Limb (tissue), 2 donors: ENCODE results near the gene USP40.
A peak's percentile ranks its signal among the peaks of the same experiment; 100 is the strongest.

Experiments used
- DNase-seq, 2 donors: peaks; one replicate each; pipeline ENCODE4 v3.0.0-alpha.2; 2016; ENCODE audit errors: extremely low spot score in 2 of 2

The USP40 gene

DNA sequence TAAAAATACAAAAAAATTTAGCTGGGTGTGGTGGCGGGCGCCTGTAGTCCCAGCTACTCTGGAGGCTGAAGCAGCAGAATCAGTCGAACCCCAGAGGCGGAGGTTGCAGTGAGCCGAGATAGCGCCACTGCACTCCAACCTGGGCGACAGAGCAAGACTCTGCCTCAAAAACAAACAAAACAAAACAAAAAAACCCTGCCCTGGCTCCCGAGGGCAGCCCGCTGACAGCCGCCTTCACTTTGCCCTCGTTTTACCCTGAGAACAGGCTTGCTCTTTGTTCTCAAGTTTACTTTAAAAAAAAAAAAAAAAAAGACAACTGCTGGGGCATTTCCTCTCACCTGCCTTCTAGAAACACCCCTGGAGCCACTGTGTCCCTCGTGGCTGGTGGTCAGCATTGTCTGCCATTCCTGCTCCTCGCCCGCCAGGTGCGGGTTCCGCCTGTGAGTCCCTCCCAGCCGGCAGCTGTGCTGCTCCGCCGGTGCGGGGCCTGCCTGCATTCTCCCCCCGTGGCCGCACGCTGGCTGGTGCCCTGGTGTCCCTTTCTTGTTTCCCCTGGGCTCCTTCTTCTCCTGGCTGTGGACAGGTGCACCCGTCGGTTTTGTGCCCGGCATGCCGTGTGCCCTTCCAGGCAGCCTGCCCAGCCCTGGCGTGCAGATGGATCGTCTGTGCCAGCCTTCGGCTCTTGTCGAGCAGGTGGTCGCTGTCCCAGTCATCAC lies 105.7 kb downstream of the USP40 start:
- DNase-seq: no peak

DNA sequence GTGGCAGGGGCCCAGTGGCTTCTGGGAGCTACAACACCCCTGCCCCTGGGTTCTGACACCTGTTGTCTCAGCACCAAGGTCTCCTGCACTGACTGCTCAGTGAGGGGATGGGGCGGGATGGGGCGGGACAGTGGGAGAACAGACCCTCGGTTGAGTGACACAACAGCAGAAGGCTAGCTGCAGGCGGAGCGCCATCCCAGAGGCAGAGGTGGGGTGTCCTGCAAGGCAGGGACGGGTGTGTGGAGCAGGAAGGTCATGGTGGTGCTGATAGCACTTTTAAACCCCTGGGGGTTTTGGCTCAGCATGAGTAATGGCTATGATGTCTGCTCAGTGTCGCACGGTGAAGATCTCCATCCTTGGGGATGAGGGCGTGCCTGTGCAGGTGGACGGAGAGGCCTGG lies 107.2 kb downstream of the USP40 start:
- DNase-seq: no peak

DNA sequence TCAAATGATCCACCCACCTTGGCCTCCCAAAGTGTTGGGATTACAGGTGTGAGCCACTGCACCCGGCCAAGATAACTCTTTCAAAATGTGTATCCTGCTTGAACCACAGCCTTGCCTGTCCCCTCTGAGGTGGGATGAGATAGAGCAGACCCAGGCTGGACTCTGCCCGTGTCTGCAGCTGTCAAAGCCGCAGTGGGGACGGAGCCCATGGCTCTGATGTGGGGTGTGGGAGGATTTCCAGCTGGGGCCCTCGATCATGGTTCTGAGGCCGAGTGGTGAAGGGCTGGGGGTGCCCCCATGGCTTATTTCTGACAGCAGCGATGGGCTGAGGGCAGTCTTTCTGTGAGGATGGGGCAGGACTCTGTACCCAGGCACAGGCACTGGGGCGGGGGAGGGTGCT lies 107.8 kb downstream of the USP40 start:
- no peak for DNase-seq

DNA sequence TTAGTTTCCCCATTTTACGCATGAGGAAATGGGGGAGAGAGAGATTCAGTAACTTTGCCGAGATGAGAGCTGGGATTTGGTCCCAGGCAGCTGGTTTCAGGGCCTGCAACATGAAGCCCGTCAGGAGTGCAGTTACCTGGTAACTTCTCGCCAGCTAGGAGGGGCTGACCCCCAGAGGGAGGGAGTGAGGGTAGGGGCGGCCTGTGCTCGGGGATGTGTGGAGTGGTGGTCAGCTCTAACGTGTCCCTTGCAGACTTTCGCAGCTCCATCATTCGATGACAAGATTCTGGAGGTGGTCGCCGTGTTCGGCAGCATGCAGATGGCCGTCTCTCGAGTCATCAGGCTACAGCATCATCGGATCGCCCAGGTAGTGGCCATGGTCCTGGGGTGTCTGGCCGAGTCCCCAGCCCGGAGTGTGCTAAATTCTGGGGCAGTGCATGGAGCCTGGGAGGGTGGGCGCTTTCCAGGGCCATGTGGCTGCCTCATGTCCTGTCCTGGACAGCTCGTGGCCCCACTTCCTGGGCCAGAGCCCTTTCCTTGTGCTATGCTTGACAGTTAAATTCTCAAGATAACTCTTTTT lies 108.5 kb downstream of the USP40 start:
- DNase-seq: no peak

DNA sequence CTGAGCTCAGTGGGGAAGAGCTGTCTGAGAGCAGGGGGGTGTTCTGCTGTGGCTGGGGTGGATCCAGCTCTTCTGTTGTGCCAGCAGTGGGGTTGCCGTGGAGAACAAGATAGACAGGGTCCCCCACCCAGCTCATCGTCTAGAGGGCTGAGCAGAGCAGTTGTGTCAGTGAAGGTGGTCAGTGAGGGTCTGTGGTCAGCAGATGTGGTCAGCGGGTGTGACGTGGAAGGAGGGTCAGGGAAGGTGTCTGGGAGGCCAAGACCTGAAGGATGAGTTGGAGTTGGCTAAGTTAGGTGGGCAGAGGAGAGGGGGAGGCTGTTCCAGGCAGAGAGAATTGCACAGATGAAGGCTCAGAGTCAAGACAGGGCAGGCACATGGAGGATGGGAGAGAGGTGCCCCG lies 109.2 kb downstream of the USP40 start:
- no peak for DNase-seq

DNA sequence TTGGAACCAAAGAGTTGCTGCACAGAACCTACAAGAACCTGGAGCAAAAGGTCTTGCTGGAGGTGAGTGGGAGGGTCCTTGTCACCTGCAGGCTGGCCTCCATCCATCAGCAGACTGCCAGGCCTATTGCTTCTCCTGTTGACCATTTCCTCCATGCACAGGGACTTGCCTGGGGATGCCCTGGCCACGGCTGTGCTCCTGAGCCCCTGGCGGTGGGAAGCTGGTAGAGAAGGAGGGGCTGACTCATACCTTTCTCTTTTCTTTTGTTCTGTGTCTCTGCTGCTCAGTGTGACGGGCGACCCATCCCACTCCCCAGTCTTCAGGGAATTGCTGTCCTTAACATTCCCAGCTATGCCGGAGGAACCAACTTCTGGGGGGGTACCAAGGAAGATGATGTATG lies 109.6 kb downstream of the USP40 start:
- DNase-seq: no peak

DNA sequence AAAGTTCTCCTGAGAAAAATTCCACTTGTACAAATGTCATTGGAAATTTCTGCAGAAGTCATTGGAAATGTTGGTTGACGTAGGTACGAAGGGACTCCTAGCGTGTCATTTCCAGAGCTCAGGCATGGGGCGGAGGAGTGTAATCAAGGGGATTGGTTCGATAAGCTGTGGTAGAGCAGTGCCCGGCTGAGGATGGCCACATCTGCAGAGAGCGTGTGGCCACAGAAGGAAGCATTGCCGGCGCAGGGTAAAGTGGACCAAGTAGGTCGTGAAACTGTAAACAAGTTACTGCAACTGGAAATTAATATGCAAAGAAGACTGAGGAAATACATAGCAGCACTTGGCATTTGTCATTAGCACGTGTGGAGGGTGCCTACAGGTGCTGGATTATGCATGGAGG lies 110.5 kb downstream of the USP40 start:
- DNase-seq: no peak

DNA sequence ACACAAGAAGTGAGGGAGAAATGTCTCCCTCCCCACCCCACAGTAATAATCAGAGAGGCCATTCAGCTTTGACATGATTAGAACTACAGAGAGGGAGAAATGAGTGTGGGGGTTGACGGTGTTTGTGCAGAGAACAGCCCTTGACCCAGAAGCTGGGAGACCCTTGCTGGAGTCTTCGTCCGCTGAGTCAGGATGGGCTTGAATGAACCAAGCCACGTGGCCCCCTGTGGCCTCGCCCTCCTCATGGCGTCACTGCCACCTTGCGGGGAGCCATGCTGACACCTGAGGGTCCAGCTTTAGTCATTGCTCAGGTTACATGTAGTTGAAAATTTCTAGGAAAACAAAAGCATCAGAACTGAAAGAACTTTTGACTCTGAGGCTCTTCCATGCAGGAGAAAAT lies 111.1 kb downstream of the USP40 start:
- DNase-seq: no peak

DNA sequence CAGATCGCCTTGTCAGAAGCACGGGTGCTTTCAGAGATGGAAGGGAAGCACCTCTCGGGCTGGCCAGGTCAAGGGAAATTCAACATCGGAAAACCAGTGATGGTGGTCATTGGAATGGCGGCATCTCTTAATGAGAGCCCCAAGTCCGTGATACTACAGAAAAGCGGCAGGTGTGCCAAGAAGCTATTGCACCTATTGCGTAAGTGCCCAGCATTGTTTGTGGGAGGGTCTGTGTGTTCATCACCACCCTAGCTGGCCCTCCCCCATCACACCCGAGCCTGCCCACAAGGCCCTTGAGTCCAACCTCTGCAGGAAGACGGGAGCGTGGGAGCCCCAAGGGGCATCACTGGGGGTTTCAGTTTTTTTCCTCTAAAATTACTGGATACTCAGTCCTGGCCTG lies 111.6 kb downstream of the USP40 start:
- no peak for DNase-seq

DNA sequence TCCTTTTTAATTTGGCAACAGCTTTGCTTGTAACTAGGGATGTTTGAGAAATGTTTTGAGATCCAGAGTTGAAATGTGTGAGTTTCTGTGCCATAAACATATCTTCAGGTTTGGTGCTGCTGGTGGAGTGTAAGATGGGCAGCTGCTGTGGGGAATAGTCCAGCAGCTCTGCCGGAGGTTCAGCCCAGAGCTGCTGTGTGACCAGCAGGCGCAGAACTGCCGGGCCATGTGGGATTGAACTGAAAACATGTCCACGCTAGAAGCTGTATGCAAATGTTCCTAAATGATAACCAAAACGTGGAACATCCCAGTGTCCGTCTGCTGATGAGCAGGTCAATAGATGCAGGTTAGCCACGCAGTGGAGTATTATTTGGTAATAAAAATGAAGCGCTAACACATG lies 112.7 kb downstream of the USP40 start:
- DNase-seq: no peak

DNA sequence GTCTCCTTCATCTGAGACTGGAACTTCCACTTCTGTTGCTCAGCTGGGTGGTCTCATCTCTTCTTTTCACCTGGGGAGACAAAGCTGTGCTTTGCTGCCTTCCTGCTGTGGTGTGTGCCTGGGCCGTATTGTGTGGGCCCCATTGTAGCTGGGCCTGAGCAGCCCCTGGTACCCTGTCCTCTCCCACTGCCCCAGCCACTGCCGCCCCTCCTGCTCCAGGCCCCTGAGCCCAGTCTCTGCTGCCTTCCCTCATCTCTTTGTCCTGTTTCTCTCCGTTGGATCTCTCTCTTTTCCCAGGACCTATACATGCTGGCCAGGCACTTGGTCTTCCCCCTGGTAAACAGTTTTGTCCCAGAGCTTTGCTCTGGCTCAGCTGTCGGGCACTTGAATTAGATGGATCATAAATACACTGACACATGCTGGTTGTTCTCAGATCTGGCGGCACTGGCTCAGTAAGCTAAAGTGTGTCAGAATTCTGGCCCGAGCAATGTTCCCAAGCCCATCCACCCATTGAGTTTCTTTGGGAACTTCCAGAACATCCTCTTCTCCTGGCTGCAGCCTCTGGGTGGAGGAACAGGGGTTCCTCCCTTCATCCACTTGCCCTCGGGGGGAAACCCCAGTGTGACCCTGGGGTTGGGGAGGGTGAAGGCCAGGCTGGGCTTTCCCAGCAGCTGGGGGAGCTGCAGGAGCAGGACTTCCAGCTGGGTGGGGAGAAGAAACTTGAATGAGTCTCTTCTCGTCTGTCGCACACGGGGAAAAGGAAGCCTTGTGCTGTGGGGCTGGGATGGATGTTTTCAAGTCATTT lies 113.3 kb downstream of the USP40 start:
- no peak for DNase-seq

DNA sequence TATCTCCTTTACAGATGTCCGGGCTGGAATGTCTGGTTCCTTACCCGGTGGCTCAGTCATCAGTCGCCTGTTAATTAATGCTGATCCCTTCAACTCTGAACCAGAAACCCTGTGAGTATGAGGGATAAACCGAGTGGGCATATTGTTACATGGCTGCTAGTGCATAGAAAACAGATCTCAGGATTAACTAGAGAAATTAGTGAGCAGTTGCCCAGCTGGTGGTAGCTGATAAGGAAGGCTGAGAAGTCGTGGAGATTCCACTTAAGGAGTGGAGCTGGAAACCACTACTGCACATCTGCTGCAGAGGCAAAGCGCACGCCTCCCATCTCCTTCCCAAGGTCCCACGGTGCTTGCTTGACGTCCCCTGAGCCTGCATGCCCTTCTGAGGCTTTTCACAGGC lies 114.6 kb downstream of the USP40 start:
- no peak for DNase-seq

DNA sequence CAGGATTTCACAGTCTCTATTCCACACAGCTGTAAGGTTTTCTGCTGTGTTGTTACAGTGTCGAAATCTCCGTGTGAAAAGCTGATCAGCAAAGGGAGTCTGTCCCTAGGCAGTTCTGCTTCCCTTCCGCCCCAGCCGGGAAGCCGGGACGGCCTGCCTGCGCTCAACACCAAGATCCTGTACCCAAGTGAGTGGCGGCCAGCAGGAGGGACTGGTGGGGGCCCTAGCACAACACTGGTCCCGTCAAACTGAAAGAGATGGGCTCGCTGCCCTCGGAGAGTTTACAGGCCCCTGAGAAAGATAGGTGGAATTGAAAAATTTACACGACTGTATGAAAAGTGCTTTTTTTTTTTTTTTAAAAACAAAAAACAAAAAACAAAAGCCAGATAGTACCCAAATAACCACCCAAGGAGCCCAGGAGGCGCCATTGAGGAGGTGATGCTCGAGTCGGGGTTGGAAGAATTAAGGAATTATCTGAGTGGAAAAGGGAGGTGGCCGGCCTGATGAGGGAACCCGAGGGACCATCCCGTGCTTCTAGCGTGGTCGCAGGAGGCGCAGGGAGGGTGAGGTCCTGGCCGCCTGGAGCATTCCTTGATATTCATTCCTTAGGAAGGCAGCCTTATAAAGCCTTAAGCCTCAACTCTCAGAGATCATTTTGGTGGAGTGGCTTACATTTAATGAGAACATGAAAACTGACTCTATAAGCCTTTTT lies 115.6 kb downstream of the USP40 start:
- DNase-seq: no peak

DNA sequence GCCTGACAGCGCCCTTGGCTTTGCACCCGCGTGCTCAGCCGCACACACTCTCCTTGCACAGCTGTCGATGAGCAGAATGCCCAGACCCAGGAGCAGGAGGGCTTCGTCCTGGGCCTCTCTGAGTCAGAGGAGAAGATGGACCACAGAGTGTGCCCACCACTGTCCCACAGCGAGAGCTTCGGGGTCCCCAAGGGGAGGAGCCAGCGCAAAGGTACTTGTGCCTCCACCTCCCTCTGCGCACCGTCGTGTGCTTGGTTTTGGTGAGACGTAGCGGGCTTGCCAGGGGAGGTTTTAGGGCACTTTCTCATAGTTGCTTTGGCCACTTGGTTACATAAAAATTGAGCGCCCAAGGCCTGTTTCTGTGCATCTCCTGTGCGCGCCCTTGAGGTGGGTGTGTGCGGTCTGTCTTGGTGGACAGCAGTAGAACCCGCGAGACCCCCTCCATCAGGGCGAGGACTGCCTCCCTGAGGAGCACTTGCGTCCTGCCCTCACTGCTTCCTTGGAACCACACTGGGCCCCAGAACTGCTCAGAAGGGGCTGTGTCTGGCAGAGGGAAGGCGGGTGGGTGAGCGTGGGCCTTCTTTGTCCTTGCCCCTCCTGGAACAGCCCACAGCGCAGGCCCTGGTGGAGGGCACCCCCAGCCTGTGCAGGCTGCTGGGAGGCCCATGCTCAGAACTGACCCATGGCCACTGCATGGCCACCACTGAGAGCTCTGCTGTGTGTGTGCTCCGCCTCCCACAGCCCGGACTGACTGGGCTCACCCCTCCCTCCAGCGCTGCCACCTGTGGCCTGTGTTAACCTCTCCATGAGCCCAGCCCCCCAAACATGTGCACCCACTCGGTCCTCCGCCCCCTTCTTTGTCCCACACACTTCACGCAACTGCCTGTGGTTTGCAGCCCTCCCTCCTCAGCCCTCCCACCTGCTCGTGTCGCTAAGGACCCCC lies 116.4 kb downstream of the USP40 start:
- DNase-seq: no peak

DNA sequence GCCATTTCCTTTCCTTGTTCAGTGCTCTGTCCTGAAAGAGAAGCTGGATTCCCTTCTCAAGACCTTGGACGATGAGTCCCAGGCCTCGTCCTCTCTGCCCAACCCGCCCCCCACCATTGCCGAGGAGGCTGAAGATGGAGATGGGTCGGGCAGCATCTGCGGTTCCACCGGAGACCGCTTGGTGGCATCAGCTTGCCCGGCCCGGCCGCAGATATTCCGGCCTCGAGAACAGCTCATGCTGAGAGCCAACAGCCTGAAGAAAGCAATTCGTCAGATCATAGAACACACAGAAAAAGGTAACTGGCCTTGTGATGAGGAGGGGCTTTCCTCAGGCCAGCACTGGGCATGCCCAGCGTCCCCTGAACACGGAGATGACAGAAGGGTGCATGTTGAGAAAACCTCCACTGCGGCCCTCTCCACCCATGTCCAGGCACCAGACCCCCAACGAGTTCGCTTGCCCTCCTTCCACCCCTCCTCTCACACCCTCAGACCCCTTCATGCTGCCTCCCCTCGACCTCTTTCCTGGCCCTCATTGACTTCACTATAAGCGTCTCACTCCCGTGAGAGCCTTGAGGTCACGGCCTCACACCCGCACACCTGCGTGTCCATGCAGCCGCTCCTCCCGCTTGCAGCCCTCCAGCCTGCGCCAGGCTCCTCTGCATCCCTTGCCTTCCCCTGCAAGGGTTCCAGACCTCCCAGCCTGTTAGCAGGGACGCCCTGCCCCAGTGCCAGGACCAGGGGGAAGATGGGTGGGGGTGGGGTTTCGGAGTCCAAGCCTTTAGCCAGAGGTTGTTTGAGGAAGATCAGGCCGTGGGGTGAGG lies 117.3 kb downstream of the USP40 start:
- peak; percentile 34 to 70 for DNase-seq

DNA sequence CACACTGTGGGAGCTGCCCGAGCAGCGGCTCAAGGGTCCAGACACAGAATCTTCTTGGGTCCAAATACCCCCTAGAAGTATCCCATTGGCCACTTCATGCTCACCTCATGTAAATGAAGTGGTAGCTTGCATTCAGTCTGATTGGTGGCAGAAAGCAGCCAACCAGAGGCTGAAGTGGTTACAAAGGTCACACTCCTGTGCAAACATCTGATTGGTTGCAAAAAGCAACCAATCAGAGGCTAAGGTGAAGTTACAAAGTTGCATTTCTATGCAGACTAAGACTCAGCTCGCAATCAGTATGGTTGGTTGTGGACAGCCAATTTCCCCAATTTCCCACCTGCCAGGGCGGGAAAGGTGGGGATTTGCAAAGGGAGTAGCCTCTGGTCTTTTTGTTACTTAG lies 118.0 kb downstream of the USP40 start:
- DNase-seq: no peak

DNA sequence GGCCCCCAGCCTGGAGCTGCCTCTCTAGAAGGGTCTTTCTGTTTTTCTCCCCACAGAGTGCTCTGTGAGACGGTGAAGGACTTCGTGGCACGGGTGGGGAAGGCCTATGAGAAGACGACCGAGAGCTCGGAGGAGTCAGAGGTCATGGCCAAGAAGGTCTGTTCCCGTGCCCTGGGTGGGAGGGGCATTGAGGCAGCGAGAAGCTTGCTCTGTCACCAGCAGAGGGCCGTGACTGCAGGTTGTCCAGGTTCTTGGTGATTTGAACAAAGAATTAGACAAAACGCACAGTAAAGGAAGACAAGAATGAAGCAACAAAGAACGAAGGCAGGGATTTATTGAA lies 118.4 kb downstream of the USP40 start:
- no peak for DNase-seq

DNA sequence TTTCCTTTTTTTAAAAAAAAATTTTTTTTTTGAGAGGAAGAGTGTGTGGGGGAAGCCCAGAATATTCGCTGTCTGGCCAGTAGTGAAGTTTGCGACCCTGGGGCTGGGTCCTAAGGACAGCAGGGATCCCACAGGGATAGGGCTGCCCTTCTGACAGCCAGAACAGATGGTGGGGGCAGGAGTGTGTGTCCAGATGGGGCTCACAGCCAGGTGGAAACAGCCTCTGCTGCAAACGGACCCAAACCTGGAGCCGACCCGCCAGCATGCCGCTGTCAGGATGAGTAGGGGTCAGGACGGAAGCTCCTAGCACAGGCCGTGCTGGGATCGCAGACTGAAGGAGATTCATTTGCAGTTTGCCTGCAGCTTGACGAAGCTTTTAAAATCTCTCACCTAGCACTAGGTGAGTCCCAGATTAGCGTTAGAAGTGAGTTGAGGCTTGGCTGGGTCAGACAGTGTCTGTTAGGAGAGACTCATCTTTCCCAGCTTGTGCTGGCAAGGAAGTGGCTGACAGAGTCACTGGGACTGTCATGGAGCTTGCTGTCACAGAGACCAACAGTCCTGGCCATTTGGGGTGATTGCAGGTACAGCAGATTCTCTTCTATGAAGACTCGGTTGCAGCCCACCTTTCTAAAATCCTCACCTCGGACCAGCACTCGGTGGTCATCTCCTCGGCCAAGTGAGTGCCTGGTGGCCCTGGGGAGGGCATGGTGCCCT lies 118.9 kb downstream of the USP40 start:
- DNase-seq: no peak

DNA sequence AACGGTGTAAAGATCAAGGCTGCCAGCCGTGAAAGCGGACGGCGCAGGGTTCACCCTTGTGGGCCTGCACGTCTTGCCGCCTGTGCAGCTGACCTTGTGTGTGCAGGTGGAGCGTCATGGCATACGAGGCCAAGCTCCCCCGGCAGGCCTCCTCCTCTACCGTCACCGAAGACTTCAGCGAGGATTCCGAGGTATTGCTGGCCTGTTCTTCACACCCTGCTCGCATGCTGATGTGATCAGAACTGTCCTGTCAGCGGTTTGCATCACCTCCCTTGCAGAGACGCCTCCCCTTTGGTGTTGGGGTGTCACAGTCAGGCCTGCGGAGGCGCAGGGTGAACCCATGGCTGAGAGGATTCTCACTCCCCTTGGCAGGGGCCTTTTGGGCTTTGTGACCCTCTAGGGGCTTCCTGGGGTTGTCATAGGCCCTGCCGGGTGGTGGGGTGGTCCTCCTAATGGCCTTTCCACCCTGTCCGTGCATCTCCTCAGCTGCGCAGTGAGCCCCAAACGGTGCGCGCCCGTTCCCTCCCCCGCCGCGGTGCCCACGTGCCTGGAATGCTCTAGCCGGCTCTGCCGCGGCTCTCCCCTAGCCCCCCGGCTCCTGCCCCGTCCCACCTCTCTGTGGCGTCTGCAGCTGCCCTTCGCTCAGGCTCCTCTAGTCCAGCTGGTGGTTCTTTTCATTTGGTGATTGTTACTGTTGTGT lies 119.8 kb downstream of the USP40 start:
- DNase-seq: peak in 1 of 2 donors; percentile 27
